Measurements from ENCODE around the gene EFCAB10. TPM values are rescaled to one million over a fixed set of nuclear protein-coding genes. Genes with fewer than 3 reads are reported as not detected.

The EFCAB10 gene
- total and polyA plus RNA-seq, 2 of the 13 experiments (the other 11 are each of a cell fraction or from before 2014, with no cell fraction given): 0.40 TPM; not detected in 1

GRCh38 chr7:105521027-105521716 lies 60.1 kb downstream of the EFCAB10 start (continued):
- TF ChIP-seq ZNF512B (CRISPR knock-in tag; IDR thresholded peaks at IDR 0.05; ENCODE audit: borderline replicate concordance): no peak
- peak; percentile 62; the same call in 1 of the 2 replicates for TF ChIP-seq MLXIP (CRISPR knock-in tag; IDR thresholded peaks at IDR 0.05; ENCODE audit: borderline replicate concordance)
- TF ChIP-seq ZBTB25 (CRISPR knock-in tag; IDR thresholded peaks at IDR 0.05): no peak
- TF ChIP-seq ZNF775 (CRISPR knock-in tag; IDR thresholded peaks at IDR 0.05; ENCODE audit: borderline replicate concordance): no peak
- TF ChIP-seq ZNF737 (CRISPR knock-in tag; IDR thresholded peaks at IDR 0.05; ENCODE audit: borderline replicate concordance): 0 out of 2 replicates have a peak, but pooled peaks have one; percentile 49
- 0 out of 2 replicates have a peak, but pooled peaks have one; percentile 15 for TF ChIP-seq KLF15 (CRISPR knock-in tag; IDR thresholded peaks at IDR 0.05; ENCODE audit: borderline replicate concordance)
- no peak for TF ChIP-seq ZNF207 (IDR thresholded peaks at IDR 0.05; ENCODE audit: borderline replicate concordance)
- peak; percentile 47 for TF ChIP-seq ZKSCAN1 (IDR thresholded peaks at IDR 0.05; ENCODE audit: low read length)
- TF ChIP-seq SAP130 (CRISPR knock-in tag; IDR thresholded peaks at IDR 0.05; ENCODE audit: low read depth): no peak; the same call in 1 of the 2 replicates
- TF ChIP-seq RFX1 (IDR thresholded peaks at IDR 0.05): no peak
- peak; percentile 66; the same call in 1 of the 2 replicates for TF ChIP-seq ZNF704 (CRISPR knock-in tag; IDR thresholded peaks at IDR 0.05; ENCODE audit: borderline replicate concordance)
- no peak for TF ChIP-seq JUN (CRISPR knock-in tag; IDR thresholded peaks at IDR 0.05)
- no peak for TF ChIP-seq ZFX (CRISPR knock-in tag; IDR thresholded peaks at IDR 0.05; ENCODE audit: low read depth)
- peak; percentile 47; the same call in 1 of the 2 replicates for TF ChIP-seq MEF2D (CRISPR knock-in tag; IDR thresholded peaks at IDR 0.05)
- TF ChIP-seq FOXA1 (IDR thresholded peaks at IDR 0.05): no peak
- no peak for TF ChIP-seq FOXA1 (CRISPR knock-in tag; IDR thresholded peaks at IDR 0.05)
- TF ChIP-seq ZBTB7A (CRISPR knock-in tag; IDR thresholded peaks at IDR 0.05): no peak
- TF ChIP-seq ZNF530 (CRISPR knock-in tag; IDR thresholded peaks at IDR 0.05; ENCODE audit: low read depth): no peak
- TF ChIP-seq ZNF430 (CRISPR knock-in tag; IDR thresholded peaks at IDR 0.05): peak; percentile 26; the same call in 1 of the 2 replicates
- peak; percentile 74; the same call in 1 of the 2 replicates for TF ChIP-seq ZNF788 (CRISPR knock-in tag; IDR thresholded peaks at IDR 0.05; ENCODE audit: borderline replicate concordance)
- no peak for TF ChIP-seq E2F2 (CRISPR knock-in tag; IDR thresholded peaks at IDR 0.05; ENCODE audit: borderline replicate concordance)
